HG02642 (cell line): ENCODE data around the gene SCUBE1.

ENCODE experiments used
- ATAC-seq: cut with Tn5 transposase; IDR thresholded peaks from one replicate; pipeline ENCODE4 v1.9.1; 2021; ENCODE audit warnings: mild to moderate bottlenecking; ENCODE audit not compliant: unreplicated experiment, poor library complexity

SCUBE1 gene

DNA sequence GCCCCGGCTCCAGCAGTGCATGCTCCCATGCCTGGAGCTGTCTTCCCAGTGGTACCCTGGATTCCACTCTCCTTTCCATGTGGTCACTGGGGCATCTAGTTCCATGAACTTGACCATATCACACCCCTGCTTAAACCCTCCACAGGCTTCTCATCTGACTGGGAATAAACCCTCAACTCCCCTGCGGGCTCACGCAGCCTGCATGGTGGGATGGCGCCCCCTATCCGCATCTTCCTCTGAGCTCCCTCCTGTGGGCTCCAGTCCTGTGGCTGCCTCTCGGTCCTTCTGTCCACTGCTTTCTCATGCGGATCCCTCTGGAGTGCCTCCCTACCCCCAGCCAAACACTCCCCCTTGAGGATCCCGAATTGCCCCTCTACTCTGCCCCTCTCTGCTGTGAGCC, 114.8 kb downstream of the SCUBE1 start:
- ATAC-seq = no peak

DNA sequence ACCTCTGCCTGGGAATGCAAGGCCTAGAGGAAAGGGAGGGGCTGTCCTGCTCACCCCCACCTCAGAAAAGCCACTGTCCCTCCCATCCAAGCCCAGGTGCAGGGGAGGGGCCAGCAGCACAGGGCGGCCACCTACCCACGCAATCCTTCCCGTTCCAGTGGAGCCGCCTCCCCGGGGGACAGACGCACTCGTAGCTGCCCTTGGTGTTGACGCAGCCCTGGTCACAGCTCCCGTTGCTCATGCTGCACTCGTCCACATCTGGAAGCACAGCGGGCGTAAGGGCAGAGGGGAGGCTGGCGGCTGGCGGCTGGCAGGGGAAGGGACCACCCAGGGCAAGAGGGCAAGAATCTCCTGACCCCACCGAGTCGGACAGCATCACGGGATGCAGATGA, 115.9 kb downstream of the SCUBE1 start:
- ATAC-seq = no peak

DNA sequence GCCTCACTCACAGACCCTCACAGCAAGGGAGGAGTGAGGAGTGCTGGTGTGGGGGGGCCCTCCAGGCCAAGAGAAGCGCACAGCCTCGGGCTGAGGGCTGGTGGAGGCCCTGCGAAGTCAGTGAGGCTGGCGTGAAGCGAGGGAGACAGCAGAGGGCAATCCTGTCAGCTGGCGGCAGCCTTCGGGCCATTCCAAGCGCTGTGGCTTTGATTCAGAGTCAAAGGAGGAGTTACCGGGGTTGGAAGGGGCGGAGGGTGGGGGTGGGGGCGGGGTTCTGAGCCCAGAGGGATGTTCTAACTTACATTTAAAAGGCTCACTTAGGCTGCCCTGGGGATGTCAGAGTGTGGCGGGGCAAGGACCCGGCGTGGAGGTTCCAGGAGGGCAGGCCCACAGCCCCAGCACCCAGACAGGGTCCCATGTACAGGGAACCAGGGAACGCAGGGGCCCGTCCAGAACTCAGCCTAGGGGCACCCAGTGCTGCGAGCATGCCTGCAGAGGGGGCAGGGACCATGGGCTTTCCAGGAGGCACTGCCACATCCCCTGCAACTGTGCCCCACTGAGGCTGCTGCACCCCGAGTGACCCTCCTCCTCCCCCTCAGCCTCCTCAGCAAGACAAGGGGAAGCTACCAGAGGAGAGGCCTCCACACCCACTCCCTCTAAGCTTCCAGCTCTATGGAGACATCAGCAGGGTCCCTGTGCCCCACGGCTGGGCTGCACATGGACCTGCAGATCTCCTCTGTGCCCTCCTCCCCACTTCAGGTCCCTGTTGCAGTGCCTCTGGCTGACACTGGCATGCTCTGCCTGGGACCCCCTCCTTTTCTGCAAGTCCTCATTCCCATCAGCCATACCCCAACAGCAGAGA, 116.6 kb downstream of the SCUBE1 start:
- ATAC-seq = no peak

DNA sequence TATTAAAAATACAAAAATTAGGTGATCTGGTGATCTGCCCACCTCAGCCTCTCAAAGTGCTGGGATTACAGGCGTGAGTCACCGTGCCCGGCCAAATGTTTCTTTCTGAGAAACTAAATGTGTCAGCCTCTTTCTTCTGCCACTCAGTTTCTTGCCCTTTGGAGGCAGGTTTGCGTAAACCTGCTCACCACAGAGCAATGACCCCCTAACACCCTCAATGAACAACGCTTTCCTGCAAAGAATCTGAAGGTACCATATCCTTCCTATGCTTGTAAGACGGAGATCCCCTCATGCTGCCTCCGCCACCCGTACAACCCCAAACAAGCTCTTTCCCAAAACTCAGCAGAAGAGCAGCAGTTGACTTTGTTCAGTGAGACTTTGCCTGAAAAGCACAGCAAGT, 117.6 kb downstream of the SCUBE1 start:
- ATAC-seq = no peak

DNA sequence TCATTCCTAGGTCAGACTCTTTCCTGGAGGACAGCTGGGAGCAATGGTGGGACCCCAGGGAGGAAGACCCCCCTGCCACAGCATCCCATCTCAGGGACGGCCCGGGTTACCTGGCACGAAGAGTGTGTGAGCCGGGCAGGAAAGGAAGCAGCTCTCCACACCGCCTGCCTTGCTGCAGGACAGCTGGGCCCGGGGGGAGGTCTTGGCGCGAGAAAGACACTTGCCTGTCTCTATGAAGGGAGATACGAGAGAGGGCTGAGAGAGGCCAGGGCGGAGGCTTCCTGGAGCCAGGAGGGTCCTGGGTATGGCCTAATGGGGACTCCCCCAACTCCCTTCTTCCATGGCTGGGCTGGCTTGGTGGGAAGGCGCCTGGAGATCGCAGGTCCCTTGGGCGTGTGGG, 120.2 kb downstream of the SCUBE1 start:
- no peak for ATAC-seq

DNA sequence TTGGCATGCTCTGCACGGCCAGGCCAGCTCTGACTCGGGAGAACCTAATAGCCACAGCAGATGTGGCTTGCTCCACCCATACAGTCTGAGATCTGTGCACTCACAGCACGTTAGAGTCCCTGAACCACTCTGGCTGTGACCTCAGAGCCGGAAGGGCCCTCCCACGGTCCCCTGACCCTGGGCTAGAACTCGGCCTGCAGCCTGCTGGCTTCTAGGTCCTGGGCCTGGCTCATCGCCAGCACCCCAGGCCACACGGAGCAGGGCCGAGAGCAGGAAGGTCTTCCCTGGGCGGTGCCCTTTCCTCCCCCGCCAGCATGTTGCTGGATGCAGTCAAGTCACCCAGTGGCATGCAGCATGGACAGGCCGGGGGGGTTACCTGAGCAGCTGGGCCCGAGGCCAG, 120.9 kb downstream of the SCUBE1 start:
- ATAC-seq = no peak

DNA sequence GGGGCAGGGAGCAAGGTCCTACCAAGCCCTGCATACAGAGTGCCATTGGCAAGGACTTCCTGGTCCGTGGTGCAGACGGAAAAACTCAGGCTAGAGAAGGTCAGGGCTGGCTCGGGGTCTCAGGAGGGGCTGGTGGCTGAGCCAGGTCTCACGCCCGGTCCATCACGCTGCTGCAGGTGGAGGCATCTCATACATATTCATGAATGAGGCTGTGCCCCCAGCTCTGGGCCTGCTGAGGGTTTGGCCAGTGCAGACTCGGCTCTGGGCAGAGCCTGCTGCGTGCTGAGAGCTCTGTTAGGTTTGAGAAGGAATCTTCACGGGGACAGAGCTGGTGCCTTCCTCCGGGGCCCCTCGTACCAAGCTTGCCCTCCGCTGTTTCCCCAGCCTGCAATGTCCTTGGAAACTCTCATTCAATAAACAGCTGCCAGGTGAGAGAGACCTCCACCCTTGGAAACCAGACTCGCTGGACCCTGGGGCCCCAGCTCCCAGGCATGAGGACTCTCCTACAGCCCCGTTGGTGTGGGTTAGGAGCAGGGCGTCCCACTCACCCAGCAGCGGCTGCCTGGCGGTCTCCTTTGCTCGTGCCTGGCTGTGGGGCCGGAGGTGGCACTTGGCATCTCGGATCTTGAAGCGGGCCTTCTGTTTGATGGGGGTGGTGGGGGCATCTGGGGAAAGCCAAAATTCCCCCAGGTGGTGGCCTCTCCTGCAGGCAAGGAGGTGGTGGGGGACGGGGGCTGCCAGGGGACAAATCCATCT, 122.4 kb downstream of the SCUBE1 start:
- ATAC-seq = no peak

DNA sequence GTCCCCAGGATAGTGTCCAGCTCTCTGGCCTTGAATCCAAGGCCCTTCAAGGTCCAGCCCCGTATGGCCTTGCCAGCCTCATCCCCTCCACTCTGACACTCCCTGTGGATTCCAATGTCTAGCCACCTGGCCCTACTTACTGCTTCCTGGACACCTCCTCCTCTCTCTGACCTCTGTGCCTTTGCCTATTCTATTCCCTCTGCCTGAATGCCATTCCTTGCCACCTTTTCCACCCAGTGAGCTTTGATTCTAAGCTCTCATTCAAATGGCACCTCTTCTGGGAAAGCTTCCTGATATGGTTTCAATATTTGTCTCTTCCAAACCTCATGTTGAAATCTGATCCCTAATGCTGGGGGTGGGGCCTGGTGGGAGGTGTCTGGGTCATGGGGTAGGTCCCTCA, 124.4 kb downstream of the SCUBE1 start:
- no peak for ATAC-seq

DNA sequence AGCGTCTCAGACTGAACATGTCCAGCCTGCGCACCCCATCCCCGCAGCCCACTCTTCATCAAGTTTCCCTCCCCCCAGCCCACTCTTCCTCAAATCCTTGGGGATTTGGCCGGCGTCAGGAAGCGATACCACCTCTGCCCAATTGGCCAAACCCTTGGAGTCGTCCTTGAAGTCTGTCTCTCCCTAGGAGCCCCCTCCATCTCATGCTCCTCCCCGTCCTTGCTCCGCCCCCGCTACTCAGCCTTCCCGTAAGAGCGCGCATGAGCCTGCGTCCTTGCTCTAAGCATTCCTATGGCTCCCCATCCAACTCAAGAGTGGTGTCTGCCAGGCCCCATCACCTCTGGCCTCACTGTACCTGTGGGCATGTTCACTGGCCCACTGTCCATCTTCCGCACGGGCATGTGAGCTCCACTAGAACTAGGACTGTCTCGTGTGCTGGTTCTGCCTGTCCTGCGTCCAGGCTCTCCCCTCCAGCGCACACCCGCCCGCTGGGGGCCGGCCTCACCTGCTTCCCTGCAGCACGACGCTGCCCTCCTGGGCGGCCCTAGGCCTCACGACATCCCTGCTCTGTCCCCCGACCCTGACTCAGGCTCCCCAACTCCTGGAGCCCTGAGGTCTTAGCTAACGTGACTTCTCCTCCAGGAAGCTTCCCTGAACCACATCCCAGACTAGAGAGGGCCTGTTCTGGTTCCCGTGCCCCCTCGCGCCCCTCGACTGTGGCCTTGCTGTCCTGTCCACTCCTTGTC, 125.7 kb downstream of the SCUBE1 start:
- no peak for ATAC-seq

DNA sequence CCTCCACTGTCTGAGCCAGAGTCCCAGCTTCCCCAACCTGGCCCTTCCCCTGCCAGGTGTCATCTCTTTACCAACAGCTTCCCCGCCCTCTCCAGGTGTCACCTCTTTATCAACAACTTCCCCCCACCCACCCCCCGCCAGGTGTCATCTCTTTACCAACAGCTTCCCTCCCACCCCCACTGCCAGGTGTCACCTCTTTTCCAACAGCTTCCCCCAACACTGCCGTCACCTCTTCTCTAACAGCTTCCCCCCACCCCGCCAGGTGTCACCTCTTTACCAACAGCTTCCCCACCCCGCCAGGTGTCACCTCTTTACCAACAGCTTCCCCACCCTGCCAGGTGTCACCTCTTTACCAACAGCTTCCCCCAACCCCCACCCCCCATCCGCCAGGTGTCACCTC, 126.4 kb downstream of the SCUBE1 start:
- ATAC-seq = no peak

DNA sequence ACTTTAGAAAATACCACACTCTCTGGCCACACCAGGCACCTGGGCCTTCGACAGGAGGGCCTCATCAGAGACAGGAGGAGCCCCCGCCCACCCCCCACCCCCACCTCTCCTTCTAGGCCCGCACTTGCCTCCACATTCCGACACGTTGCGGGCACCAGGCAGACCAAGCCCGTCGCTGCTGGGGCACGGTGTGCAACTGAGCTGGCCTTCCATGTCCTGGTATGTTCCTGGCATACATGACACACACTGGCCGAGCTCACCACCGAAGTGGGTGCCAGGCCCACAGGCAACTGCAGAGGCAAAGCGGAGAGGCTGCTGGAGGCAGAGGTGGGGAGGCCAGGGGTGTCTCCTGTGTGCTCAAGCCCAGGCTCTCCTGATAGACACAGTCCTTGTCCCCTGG, 129.2 kb downstream of the SCUBE1 start:
- no peak for ATAC-seq

DNA sequence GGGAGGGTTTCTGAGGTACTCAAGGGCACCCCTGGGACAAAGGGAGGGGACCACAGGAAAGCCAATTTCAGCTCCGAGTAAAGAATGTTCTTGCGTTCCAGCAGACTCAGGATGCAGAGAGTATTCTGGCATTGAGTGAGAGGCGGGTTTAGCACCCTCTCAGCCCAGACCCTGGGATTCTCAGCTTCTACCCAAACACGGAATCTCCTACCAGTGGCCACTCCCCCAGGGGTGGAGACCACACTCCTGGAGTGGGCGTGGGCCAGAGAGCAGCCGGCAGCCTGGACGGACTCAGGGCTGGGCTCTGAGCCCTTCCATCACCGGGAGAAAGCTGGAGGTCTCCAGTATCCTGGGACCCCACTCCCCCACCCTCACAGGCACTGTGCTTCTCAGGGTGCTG, 130.1 kb downstream of the SCUBE1 start:
- ATAC-seq = no peak

DNA sequence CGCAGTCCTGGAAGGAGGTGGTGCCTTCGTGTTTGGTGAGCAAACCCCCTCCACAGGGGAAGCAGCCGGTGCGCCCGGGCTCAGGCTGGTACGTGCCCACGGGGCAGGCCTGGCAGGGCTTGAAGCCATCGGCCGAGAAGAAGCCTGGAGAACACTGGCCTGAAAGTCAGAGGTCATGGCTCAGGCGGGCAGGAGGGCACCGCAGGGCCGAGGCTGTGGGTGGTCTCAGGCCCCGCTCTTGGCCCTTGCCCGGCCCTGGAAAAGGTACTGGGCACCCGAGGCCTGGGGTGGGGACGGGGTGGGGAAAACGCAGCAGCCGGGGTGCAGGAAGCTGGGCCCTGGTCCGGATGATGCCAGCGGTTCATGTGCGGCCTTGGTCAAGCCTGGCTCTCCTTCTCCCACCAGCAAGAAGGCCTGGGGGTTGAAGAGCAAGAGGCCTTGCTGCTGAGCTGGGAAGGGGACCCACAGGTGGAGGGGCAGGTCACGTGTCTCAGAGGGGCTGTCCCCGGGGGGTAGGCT, 130.7 kb downstream of the SCUBE1 start:
- no peak for ATAC-seq

DNA sequence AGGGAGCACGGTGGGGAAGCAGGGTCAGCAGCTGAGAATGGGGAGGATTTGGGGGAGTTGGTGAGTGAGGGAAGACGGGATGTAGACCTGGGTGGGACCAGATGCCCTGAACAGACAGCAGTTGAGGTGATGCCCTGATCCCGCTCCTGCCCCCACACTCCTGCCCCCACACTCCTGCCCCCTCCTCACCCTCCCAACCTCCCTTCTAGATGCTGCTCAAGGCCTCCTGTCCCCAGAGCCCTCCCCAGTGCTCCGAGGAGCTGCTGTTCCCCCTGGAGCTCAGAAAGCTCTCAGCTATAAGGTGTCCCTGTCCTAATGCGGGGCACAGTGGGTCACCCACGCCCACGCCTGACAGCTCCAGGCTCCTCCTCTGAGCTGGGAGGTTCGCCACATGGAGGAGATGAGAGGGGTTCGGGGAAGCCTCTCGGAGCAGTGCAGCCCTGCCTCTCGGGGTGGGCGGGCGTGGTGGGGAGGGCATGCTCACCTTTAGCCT, 131.2 kb downstream of the SCUBE1 start:
- ATAC-seq = no peak

DNA sequence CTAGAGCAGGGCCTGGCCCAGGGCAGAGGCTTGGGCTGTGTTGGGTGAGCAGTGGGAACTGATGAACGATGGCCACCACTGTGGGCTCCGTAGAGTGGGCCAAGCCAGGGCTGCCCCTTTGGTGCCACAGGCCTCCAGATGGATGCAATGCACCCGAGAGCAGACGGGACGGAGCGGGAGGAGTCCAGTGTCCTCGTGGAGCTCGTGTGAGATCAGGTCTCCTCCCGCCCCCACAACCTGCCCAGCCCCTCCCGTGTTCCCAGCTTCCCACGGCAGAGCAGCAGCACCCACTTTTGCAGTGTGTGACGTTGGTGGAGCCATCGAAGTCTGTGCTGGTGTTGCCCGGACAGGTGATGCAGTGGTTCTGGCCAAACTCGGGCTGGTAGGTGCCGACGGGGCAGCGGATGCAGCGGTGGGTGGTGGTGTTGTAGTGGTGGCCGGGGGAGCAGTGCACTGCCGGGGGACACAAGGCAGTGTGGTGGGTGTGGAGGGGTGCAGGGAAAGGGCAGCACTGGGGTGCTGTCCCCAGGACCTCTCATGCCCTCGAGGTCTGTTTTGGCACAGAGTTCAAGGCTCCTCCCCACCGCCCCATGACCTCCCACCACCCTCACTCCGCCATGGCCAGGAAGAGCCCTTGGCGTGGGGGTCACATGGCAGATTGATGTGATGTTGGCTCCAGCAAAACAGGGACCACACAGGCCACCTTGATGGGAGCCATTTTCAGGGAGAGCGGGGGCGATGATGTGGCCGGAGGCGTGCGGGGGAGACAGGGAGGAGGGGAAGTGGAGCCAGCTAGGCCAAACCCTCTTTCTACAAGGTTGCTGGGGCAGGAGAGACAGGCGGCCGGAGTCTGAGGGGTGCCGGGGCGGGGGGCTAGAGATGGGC, 132.3 kb downstream of the SCUBE1 start:
- ATAC-seq = no peak

DNA sequence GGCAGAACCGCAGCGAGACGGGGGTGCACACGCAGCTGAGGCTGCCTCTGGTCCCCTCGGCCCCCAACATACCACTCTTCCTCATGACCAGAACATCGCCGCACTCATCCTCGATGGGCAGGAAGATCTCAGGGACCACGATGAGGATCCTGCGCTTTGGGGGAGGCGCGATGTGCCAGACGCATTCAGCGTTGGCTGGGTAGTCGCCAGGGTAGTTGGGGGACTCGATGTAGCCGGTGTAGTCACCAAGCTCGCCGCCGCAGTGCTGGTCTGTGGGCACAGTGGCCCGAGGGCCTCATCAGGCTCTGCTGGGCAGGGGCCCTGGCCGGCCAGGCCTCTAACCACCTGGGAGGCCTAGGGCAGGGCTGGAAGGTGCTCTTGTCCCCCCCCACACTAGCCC, 133.2 kb downstream of the SCUBE1 start:
- ATAC-seq = no peak

DNA sequence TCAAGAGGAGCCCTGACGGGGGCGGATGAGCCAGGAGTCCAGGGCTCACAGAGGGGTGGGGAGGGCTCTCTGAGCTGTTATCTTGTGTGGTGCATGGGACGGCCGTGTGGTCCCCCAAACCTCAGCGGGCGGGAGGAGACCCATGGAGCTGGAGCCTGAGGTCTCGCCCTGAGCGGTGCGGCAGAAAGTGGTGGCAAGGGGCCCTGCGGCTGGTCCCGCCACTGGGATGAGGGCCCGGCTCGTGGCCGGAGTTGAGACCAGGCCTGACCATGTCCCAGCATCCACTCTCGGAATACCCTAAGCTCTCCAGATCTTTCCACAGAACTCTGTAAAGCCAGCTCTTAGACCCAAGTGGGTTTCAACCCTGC, 133.7 kb downstream of the SCUBE1 start:
- ATAC-seq = no peak

DNA sequence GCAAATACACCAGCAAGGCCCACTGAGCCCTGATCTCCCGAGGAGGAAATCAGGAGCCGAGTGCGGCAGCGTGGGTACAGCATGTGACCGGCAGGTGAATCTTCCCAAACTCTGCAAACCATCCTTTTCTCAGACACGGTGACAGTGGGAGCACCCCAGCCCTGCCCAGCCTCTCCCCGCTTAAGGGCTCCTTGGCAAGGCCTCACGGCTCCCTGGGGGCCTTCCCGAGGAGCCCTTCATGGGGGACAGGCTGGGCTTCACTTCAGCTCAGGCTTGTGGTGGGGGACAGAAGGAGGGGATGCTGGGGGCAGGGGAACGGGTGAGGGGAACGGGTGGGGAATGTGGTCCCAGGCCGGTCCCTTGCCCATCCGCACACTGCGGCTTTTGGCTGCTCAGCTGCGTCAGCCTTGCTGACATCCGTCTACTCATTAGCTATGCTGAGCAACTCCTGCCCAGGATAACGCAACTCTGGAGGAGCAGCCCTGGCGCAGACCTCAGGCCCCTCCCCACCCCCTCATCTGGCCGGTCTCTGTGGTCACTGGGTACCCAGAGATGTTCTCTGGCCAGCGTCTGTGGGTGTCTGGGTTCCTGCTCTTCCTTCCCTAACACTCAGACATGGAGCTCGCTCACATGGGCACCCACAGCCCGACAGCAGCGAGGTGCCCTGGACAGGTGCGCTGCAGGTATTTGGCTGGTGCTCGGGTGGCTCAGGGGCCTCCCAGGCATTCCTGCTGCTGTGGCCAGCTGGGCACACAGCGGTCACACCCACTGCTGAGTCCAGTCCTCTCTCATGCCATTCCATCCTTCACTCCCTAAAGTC, 134.3 kb downstream of the SCUBE1 start:
- no peak for ATAC-seq
